ENCODE measurements around the gene TEDDM1.

Gene TEDDM1

DNA sequence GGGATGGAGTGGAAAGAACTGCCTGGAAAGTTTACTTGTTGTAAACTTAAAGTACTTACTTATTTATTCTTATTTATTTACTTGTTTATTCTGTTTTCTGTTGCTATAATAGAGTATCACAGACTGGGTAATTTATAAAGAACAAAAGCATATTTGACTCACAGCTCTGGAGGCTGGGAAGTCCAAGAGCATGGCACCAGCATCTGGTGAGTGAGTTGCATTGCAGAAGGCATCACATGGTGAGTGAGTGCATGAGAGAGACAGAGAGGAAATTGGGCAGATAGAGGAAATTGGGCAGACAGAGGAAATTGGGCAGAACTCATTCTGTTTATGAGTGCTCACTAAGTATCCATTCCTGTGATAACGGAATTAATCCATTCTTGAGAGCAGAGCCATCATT lies 37.9 kb upstream of the TEDDM1 start:
- Histone ChIP-seq H3K4me3 (ENCODE audit: low read depth, low read length) (no peak overlapping the region), H2BK5ac (ENCODE audit: low read depth, low read length, poor library complexity) (no peak overlapping the region), H3K18ac (ENCODE audit: low read length) (no peak overlapping the region), H3K36me3 (ENCODE audit: control insufficient read depth in 1 of 2, insufficient read depth in 2 of 2, low read length in 2 of 2) (no peaks in the 10 kb centered on the region), H2BK12ac (ENCODE audit: low read length) (no peak overlapping the region), H3K9ac (ENCODE audit: low read length) (no peak overlapping the region), H3K27ac (ENCODE audit: low read depth, low read length) (no peak overlapping the region), H3K4me1 (ENCODE audit: control insufficient read depth in 1 of 2, insufficient read depth in 2 of 2, low read length in 2 of 2) (no peaks in the 10 kb centered on the region), H4K91ac (ENCODE audit: low read depth, low read length) (no peak overlapping the region), H3K14ac (ENCODE audit: low read length) (no peak overlapping the region), H2BK120ac (ENCODE audit: insufficient read depth, low read length, poor library complexity) (no peak overlapping the region), H3K4me2 (ENCODE audit: low read length) (no peak overlapping the region), H3K23ac (ENCODE audit: low read length) (no peak overlapping the region), H3K27me3 (ENCODE audit: insufficient read depth, low read length) (no peaks in the 10 kb centered on the region), H2AK5ac (ENCODE audit: low read length) (no peak overlapping the region), H3K9me3 (ENCODE audit: insufficient read depth, low read depth, low read length) (peaks cover 1% of the 10 kb centered on the region), H3K79me1 (ENCODE audit: low read length) (no peaks in the 10 kb centered on the region), H3K79me2 (ENCODE audit: control insufficient read depth, insufficient read depth, low read length, poor library complexity) (no peaks in the 10 kb centered on the region), H3K4ac (ENCODE audit: low read depth, low read length) (no peak overlapping the region), H4K12ac (ENCODE audit: low read depth, low read length) (no peak overlapping the region), H2AFZ (ENCODE audit: insufficient read depth, low read length, poor library complexity) (no peak overlapping the region), H4K8ac (ENCODE audit: low read depth, low read length) (no peak overlapping the region)
- WGBS (ENCODE audit: extremely low coverage, insufficient coverage, insufficient read length), result no CpG with 5 or more reads among the region's 1 CpG
- DNase-seq, result no peak

DNA sequence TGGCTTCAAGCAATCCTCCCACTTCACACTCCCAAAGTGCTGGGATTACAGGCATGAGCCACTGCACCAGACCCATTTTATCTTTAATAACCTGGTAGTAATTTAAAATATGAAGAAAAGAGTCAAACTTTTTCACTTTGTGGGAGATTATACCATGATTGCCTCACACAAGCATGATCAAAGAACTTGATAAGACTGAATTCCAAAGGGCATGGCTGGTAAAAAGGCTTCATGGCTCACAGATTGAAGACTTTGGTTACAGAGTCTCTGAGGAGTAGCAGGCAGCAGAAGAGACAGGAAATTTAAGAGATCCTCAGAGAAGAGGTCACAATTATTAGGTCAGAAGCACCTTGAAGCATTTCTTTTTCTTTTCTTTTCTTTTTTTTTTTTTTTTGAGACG lies 33.1 kb upstream of the TEDDM1 start:
- H4K12ac ChIP-seq (ENCODE audit: low read depth, low read length), result no peak overlapping the region
- H3K4me3 ChIP-seq (ENCODE audit: low read depth, low read length), result no peak overlapping the region
- no peaks in the 10 kb centered on the region for H3K36me3 ChIP-seq (ENCODE audit: control insufficient read depth in 1 of 2, insufficient read depth in 2 of 2, low read length in 2 of 2)
- H2BK12ac ChIP-seq (ENCODE audit: low read length), result no peak overlapping the region
- H3K4me2 ChIP-seq (ENCODE audit: low read length), result no peak overlapping the region
- H3K4ac ChIP-seq (ENCODE audit: low read depth, low read length), result no peak overlapping the region
- no peak overlapping the region for H3K23ac ChIP-seq (ENCODE audit: low read length)
- no peak overlapping the region for H2AFZ ChIP-seq (ENCODE audit: insufficient read depth, low read length, poor library complexity)
- H2BK5ac ChIP-seq (ENCODE audit: low read depth, low read length, poor library complexity), result no peak overlapping the region
- DNase-seq, result peak in 1 of 2 donors; percentile 50
- no peak overlapping the region for H4K91ac ChIP-seq (ENCODE audit: low read depth, low read length)
- H3K4me1 ChIP-seq (ENCODE audit: control insufficient read depth in 1 of 2, insufficient read depth in 2 of 2, low read length in 2 of 2), result no peaks in the 10 kb centered on the region
- no peak overlapping the region for H3K14ac ChIP-seq (ENCODE audit: low read length)
- H3K27ac ChIP-seq (ENCODE audit: low read depth, low read length), result no peak overlapping the region
- H2BK120ac ChIP-seq (ENCODE audit: insufficient read depth, low read length, poor library complexity), result no peak overlapping the region
- no peaks in the 10 kb centered on the region for H3K79me2 ChIP-seq (ENCODE audit: control insufficient read depth, insufficient read depth, low read length, poor library complexity)
- no peak overlapping the region for H2AK5ac ChIP-seq (ENCODE audit: low read length)
- no peak overlapping the region for H3K9ac ChIP-seq (ENCODE audit: low read length)
- H3K18ac ChIP-seq (ENCODE audit: low read length), result no peak overlapping the region
- H3K79me1 ChIP-seq (ENCODE audit: low read length), result no peaks in the 10 kb centered on the region
- no peaks in the 10 kb centered on the region for H3K27me3 ChIP-seq (ENCODE audit: insufficient read depth, low read length)
- peaks cover 1% of the 10 kb centered on the region for H3K9me3 ChIP-seq (ENCODE audit: insufficient read depth, low read depth, low read length)
- no CpG with 5 or more reads among the region's 1 CpG for WGBS (ENCODE audit: extremely low coverage, insufficient coverage, insufficient read length)
- no peak overlapping the region for H4K8ac ChIP-seq (ENCODE audit: low read depth, low read length)

DNA sequence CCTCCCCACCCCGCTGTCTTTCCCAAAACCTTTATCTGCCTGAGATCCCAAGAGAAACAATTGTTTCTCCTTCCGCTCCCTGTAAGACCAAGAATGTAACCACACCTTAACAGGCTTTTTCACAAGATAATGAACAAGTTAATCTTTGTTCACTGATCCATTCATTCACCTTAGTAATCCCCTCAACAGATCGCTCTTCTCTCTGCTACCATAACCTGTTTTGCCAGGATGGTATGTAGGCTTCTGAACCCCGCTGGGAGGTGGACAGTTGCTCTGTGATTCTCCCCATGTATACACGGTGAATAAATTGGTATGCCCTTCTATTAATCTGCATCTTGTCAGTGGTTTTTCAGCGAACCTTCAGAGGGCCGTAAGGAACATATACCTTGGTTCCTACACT lies 30.8 kb upstream of the TEDDM1 start:
- no peak overlapping the region for H3K27ac ChIP-seq (ENCODE audit: low read depth, low read length)
- no peaks in the 10 kb centered on the region for H3K27me3 ChIP-seq (ENCODE audit: insufficient read depth, low read length)
- H3K4ac ChIP-seq (ENCODE audit: low read depth, low read length), result no peak overlapping the region
- H4K91ac ChIP-seq (ENCODE audit: low read depth, low read length), result no peak overlapping the region
- H3K9me3 ChIP-seq (ENCODE audit: insufficient read depth, low read depth, low read length), result no peaks in the 10 kb centered on the region
- no peak overlapping the region for H4K8ac ChIP-seq (ENCODE audit: low read depth, low read length)
- H3K79me1 ChIP-seq (ENCODE audit: low read length), result no peaks in the 10 kb centered on the region
- no peak overlapping the region for H3K4me3 ChIP-seq (ENCODE audit: low read depth, low read length)
- no peak overlapping the region for H2AK5ac ChIP-seq (ENCODE audit: low read length)
- H2AFZ ChIP-seq (ENCODE audit: insufficient read depth, low read length, poor library complexity), result no peak overlapping the region
- no peak overlapping the region for H2BK120ac ChIP-seq (ENCODE audit: insufficient read depth, low read length, poor library complexity)
- H3K18ac ChIP-seq (ENCODE audit: low read length), result no peak overlapping the region
- H3K23ac ChIP-seq (ENCODE audit: low read length), result no peak overlapping the region
- H3K14ac ChIP-seq (ENCODE audit: low read length), result no peak overlapping the region
- no peak overlapping the region for H3K9ac ChIP-seq (ENCODE audit: low read length)
- H2BK12ac ChIP-seq (ENCODE audit: low read length), result no peak overlapping the region
- H4K12ac ChIP-seq (ENCODE audit: low read depth, low read length), result no peak overlapping the region
- H3K4me2 ChIP-seq (ENCODE audit: low read length), result no peak overlapping the region
- no peak for DNase-seq
- no peak overlapping the region for H2BK5ac ChIP-seq (ENCODE audit: low read depth, low read length, poor library complexity)
- H3K36me3 ChIP-seq (ENCODE audit: control insufficient read depth in 1 of 2, insufficient read depth in 2 of 2, low read length in 2 of 2), result no peaks in the 10 kb centered on the region
- WGBS (ENCODE audit: extremely low coverage, insufficient coverage, insufficient read length), result no CpG with 5 or more reads among the region's 7 CpGs
- H3K79me2 ChIP-seq (ENCODE audit: control insufficient read depth, insufficient read depth, low read length, poor library complexity), result no peaks in the 10 kb centered on the region
- no peaks in the 10 kb centered on the region for H3K4me1 ChIP-seq (ENCODE audit: control insufficient read depth in 1 of 2, insufficient read depth in 2 of 2, low read length in 2 of 2)

DNA sequence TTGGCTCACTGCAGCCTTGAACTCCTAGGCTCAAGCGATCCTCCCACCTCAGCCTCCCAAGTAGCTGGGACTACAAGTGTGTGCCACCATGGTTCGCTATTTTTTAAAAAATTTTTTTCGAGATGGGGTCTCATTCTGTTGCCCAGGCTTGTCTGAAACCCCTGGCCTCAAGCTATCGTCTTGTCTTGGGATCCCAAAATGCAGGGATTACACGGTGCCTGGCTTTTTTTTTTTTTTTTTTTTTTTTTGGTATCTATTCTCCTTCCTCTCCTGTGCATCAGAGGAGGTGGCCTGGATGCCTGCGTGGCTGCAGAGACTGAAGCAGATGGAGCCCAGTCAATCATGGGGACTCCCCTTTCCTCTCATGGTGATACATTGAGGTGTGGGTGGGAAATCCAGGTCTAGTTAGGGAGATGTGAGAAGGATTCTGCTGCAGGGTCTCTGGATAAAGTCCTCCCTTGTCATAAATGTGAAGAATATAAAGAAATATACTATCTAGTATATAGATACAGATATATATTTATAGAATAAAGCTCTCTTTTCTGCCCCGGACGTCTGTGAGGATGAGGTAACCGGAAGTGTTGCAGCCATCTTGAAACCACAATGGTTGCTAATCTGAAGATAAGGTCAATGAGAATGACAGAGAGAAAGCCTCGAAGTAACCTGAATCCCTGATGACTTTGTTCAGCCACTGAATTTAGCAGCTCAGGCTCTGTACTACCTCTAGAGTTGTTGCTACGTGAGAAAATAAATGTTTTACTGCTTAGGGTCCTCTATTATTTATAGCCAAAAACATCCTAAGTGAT lies 30.0 kb upstream of the TEDDM1 start:
- Histone ChIP-seq H3K4ac (ENCODE audit: low read depth, low read length) (no peak overlapping the region), H2BK5ac (ENCODE audit: low read depth, low read length, poor library complexity) (no peak overlapping the region), H4K12ac (ENCODE audit: low read depth, low read length) (no peak overlapping the region), H2BK12ac (ENCODE audit: low read length) (no peak overlapping the region), H3K9ac (ENCODE audit: low read length) (no peak overlapping the region), H3K9me3 (ENCODE audit: insufficient read depth, low read depth, low read length) (no peaks in the 10 kb centered on the region), H3K18ac (ENCODE audit: low read length) (no peak overlapping the region), H3K4me2 (ENCODE audit: low read length) (no peak overlapping the region), H3K79me1 (ENCODE audit: low read length) (no peaks in the 10 kb centered on the region), H4K8ac (ENCODE audit: low read depth, low read length) (no peak overlapping the region), H4K91ac (ENCODE audit: low read depth, low read length) (no peak overlapping the region), H3K23ac (ENCODE audit: low read length) (no peak overlapping the region), H3K27ac (ENCODE audit: low read depth, low read length) (no peak overlapping the region), H3K4me3 (ENCODE audit: low read depth, low read length) (no peak overlapping the region), H2BK120ac (ENCODE audit: insufficient read depth, low read length, poor library complexity) (no peak overlapping the region), H3K79me2 (ENCODE audit: control insufficient read depth, insufficient read depth, low read length, poor library complexity) (no peaks in the 10 kb centered on the region), H2AK5ac (ENCODE audit: low read length) (no peak overlapping the region), H3K36me3 (ENCODE audit: control insufficient read depth in 1 of 2, insufficient read depth in 2 of 2, low read length in 2 of 2) (no peaks in the 10 kb centered on the region), H3K14ac (ENCODE audit: low read length) (no peak overlapping the region), H3K4me1 (ENCODE audit: control insufficient read depth in 1 of 2, insufficient read depth in 2 of 2, low read length in 2 of 2) (no peaks in the 10 kb centered on the region), H2AFZ (ENCODE audit: insufficient read depth, low read length, poor library complexity) (no peak overlapping the region), H3K27me3 (ENCODE audit: insufficient read depth, low read length) (no peaks in the 10 kb centered on the region)
- no CpG with 5 or more reads among the region's 11 CpGs for WGBS (ENCODE audit: extremely low coverage, insufficient coverage, insufficient read length)
- DNase-seq, result no peak
